CD4-positive, alpha-beta T cell treated with Interleukin-17A for 1 hour (primary cell): ENCODE data around the gene CPNE2.

ENCODE experiments used
- DNase-seq: peaks from one replicate; pipeline ENCODE4 v3.0.0-alpha.2; 2020

CPNE2 gene

GRCh38 chr16:57127037-57127763 is 34.8 kb downstream of the CPNE2 start:
- DNase-seq = peak; percentile 22

DNA sequence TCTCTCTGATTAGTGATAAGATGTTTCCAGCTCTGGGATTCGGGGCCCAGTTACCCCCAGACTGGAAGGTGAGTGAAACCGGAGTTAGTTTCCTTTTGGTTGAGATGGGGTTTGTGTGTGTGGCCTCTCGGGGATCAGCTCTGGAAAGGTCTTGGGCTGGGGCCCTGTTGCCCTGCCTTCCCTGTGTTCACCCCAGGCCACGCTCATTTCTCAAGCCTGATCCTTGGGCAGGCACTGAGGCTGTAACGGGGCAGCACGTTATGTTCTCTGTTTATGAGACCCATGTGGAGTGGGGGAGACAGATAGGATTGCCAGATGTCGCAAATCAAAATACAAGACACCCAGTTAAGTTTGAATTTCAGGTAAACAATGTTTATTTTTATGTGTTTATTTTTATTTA is 35.5 kb downstream of the CPNE2 start:
- DNase-seq = no peak

DNA sequence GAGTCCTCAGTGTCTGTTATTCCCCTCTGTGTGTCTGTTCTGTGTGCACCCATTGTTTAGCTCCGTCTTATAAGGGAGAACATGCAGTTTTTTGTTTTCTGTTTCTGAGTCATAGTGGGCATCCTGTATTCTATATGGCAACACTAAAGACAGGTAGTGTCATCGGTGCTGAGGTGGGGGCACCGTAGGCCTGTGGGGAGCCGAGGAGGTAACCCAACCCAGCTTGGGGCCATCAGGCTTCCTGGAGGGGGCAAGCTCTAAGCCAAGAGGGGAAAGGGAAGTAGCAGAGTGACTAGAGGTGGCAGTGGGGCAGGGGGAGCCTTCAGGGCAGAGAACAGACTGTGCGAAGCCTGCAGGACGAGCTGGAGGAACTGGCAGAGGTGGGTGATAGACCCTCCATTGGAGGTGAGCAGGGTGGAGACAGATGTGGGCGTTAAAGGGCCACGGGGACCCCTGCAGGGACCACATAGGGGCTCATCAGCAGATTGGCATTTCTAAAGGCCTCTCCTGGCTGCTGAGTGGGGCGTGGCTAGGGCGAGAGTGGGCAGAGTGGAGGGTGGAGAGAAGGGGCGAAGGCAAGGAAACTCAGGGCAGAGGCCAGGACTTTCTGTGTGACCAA is 36.5 kb downstream of the CPNE2 start:
- peak; percentile 57 for DNase-seq

GRCh38 chr16:57130950-57131321 is 38.6 kb downstream of the CPNE2 start:
- no peak for DNase-seq

DNA sequence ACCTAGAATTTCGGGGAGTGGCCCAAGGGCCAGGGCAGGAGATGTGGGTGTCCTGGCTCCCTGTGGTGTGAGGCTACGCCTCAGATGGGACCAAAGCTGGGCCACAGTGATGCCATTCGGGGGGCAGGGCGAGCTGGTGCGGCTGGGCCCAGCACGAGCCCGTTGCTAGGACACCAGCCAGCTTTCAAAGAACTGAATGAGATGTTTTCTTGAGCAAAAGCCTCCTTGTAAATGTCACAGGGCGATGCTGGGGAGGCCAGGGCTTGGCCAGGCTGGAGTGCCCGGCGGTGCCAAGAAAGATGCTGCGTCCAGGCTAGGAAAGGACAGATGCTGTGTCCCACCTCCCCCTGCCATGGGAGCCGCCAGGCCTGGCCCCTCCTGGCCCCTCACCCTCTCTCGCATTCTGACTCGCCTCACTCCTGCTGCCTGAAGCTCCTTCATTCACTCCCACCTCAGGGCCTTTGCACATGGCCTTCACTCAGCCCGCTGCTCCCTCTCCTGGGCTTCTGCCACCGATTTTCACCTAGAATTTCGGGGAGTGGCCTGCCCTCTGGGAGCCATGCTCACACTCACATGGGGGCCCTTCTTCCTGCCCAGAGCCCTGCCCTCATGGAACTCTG is 39.1 kb downstream of the CPNE2 start:
- peak; percentile 14 for DNase-seq

DNA sequence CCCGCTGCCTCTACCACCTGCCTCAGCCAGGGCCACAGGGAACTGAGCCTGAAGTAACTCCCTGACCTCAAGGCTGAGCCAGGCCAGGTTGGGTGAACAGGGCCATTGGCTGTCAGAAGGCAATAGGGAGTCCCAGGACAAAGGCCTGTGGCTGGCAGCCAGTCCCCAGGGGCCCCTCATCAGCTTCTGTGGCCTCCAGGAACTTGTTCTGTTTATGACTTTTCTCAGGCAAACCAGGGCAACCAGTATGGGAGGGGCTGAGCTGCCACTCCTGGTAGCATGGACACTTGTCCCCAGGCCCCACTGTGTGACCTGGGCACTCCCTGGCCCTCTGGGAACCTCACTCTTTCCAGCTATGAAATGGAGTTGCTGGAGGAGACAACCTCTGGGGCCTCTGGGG is 40.1 kb downstream of the CPNE2 start:
- DNase-seq = no peak

- DNase-seq = no peak
These were observed 40.6 kb downstream of the CPNE2 start for GRCh38 chr16:57133031-57133430.

DNA sequence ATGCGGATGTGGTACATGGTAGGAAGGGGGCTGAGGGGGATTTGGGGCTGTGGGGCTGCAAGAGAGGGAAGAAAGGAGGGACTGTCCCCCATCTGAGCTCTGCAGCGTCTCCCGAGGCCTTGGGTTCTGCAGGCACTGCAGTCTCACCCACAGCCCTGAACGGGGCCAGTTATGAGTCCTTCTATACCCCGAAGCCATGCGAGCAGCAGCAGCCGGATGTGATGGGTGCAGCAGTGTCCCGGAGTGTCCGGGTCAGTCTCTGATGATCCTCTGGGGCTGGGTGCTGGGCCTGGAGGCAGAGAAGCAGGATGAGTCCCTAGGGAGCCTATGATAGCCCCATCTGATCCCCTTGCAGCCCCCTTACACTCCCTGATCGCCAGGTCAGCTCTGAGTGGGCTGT is 41.5 kb downstream of the CPNE2 start:
- DNase-seq = no peak

DNA sequence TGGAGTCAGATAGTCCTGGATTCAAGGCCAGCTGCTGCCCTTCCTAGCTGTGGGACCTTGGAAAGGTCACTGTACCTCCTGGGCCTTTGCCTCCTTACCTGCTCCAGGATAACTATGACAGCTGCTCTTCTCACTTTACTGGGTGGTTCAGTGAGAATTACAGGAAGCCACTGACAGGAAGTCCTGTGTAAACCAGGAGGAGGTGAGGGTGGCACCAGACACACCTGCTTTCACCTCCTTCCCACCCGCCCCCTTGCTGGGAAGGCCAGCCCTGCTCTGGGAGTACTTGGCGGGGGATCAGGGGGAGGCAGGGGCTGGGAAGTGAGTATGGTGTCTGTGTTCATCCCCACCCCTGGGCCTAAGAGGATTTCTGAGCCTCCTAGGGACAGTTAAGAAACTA is 42.6 kb downstream of the CPNE2 start:
- peak; percentile 63 for DNase-seq

- no peak for DNase-seq
These were observed 44.7 kb downstream of the CPNE2 start for GRCh38 chr16:57137043-57137442.

DNA sequence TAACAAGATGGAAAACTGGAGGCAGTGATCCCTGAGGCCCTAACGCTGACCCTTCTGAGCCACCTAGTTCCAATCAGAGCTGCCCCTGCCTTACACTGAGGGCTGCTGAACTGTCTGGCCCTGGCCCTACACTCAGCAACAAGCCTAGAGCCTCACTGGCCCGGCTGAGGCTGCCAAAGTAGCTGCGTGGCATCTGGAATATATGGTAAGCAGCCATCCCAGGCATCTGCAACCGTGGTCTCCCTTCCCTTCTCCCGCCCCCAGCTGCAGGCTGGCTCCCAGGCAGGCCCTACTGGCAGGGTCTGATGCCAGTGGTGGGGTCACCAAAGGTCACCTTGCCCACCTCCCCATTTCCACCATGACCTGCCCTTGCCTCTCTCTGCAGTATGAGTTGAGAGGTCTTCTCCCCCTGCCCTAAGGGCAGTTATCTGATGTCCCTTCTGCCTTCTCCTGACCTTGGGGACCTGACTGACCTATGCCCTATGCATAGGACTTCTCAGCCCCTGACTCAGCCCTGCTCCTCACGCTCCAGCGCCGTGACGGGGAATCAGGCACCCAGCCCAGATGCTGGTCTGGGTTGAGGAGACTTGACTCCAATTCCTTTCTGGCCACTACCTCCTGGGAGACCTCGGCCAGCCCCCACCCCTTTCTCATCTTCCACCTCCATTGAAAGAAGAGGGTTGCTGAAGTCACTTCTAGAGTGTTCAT is 45.3 kb downstream of the CPNE2 start:
- no peak for DNase-seq

DNA sequence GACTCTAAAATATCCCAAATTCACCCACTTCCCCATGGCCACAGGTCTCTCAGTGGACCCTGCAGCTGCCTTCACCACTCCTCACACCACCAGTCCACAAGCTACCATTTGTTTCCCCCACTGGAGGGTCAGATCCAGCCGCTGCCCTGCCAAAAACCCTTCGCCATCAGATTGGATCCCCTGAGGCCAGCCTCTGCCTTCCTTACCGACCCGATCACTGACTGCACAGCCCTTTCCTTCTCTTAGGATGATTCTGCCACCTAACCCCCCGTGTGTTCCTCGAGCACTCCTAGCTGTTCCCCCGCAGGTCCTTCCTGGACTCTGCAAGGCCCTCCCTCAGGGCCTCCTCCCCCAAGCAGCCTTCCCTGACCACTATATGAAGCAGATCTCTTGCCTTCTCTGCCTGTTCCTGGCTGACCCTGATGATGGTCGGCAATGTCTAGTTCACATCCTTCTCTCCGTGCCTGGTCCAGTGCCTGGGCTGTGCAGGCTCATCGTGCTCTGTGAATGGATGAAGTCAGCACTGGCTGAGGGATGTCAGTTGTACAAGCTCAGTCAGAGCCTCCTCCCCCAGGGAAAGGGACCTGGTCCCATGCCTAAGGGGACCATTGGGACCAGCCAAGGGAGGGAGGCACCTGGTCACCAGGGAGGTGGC is 46.0 kb downstream of the CPNE2 start:
- DNase-seq = no peak

- DNase-seq = no peak
These were observed 48.7 kb downstream of the CPNE2 start for GRCh38 chr16:57140931-57141668.

- peak; percentile 20 for DNase-seq
These were observed 49.6 kb downstream of the CPNE2 start for GRCh38 chr16:57141822-57142631.

- DNase-seq = no peak
These were observed 51.0 kb downstream of the CPNE2 start for GRCh38 chr16:57143149-57143921.

- DNase-seq = no peak
These were observed 51.6 kb downstream of the CPNE2 start for GRCh38 chr16:57144027-57144426.

DNA sequence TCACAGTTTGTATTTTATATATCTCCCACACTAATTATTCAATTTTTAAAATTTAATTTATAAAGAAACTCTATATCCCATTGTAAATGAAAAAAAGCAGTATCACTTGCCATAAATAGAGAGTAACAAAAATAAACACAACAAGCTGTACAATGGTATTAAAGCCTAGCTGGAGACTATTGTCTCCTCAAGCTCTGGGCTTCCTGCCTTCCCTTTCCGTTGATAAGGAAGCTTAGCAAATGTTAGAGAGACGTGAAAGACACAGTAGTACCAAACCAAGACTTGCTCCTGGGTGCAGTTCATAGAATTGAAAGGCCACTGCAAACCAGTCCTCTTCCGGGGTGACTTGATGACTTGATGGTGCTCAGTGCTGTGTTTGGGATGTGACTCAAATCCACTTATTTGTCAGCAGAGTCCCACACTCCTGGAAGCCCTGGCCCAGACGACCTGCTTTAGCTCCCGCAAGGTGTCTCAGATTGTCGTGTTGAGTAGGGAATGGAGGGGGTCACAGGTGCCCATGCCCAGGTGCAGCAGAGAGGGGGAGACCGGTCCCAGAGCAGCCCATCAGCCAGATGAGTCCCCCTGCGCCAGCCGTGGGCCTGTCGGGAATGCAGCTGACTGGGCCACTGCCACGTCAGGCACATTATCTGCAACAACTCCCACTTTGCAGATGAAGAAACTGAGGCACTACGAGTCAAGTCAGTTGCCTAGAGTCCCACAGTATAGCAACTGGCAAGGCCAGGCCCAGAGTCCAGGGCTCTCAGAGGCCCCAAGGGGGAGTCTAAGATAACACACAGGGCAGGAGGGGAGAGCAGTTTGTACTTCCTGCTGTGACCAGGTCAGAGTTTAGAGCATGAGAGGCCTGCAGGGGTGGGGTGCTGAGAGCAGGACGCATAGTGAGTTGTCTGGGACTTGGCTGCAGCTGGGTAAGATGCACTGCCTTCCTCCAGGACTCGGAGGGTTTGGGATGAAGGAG is 53.0 kb downstream of the CPNE2 start:
- no peak for DNase-seq

- no peak for DNase-seq
These were observed 53.8 kb downstream of the CPNE2 start for GRCh38 chr16:57146040-57146647.

- no peak for DNase-seq
These were observed 54.4 kb downstream of the CPNE2 start for GRCh38 chr16:57146735-57147134.
